Endothelial cell of umbilical vein (primary cell): Measurements from ENCODE around the gene LRRC4B. TPM values are rescaled to one million over a fixed set of nuclear protein-coding genes. Genes with fewer than 3 reads are reported as not detected.

Source experiments
- BruUV-seq: library from RNA; stranded (reverse); fragments of 400-500 nt; replicated peaks from 2 replicates; lab custom pipeline; 2021; lab: Mats Ljungman, UMichigan
- CTCF ChIA-PET: fragments of 300-600, 350-600 bp; sonication (Branson Sonifier 250); formaldehyde crosslinking; loops from one replicate; lab custom pipeline; 2021; ENCODE audit warnings: antibody characterized with exemption, inconsistent platforms; lab: Charles Lee
- POLR2A ChIA-PET: fragments of 300-600, 350-600 bp; sonication (Branson Sonifier 250); formaldehyde crosslinking; loops from one replicate; lab custom pipeline; 2021; ENCODE audit warnings: antibody characterized with exemption, inconsistent platforms; lab: Charles Lee
- DNase-seq: peaks from one replicate; pipeline ENCODE4 v3.0.0-alpha.2; 2011; ENCODE audit warnings: low read depth, low spot score
- FAIRE-seq: peaks from 2 replicates; lab custom pipeline; 2011; peaks lifted over from hg19 to GRCh38; lab: Jason Lieb, UNC
- H2AFZ ChIP-seq: 2 replicates; pipeline ENCODE4 v1.6.0; 2012; ENCODE audit warnings: low read depth, low read length, control low read depth, inconsistent platforms
- H3K27ac ChIP-seq: 2 replicates; pipeline ENCODE4 v1.5.1; 2011; ENCODE audit warnings: low read depth, mild to moderate bottlenecking, control low read depth, low read length, moderate library complexity; ENCODE audit not compliant: insufficient read depth
- H3K27me3 ChIP-seq, 2 experiments: 2 replicates each; pipeline versions ENCODE4 v1.6.0 to v1.6.1; 2011; ENCODE audit warnings: low read length in 2 of 2, mixed read lengths in 1 of 2; ENCODE audit not compliant: control insufficient read depth in 2 of 2, insufficient read depth in 2 of 2
- H3K36me3 ChIP-seq, 2 experiments: 2 replicates in 1 of 2; 3 replicates in 1 of 2; pipeline ENCODE4 v1.5.1; 2011; ENCODE audit warnings: low read length in 2 of 2, mild to moderate bottlenecking in 1 of 2, moderate library complexity in 1 of 2; ENCODE audit not compliant: control insufficient read depth in 2 of 2, insufficient read depth in 2 of 2; ENCODE audit errors: extremely low read depth in 1 of 2
- H3K4me1 ChIP-seq: 3 replicates; pipeline ENCODE4 v1.5.1; 2011; ENCODE audit warnings: mild to moderate bottlenecking, low read length; ENCODE audit not compliant: control insufficient read depth, insufficient read depth; ENCODE audit errors: extremely low read depth
- H3K4me2 ChIP-seq: 2 replicates; pipeline ENCODE4 v1.6.1; 2011; ENCODE audit warnings: low read length, control low read depth, mixed read lengths; ENCODE audit not compliant: insufficient read depth
- H3K4me3 ChIP-seq, 3 experiments: fragments of 200-600 bp in 1 of 3; sonication (generic), shearing (Covaris generic) in 1 of 3; replicated peaks in 1 of 3; 2 replicates each; pipeline ENCODE4 v1.5.1; 2011 to 2016; ENCODE audit warnings: control low read depth in 3 of 3, low read length in 3 of 3, mild to moderate bottlenecking in 2 of 3, inconsistent platforms in 1 of 3, low read depth in 1 of 3, moderate library complexity in 1 of 3; ENCODE audit not compliant: insufficient read depth in 1 of 3
- H3K79me2 ChIP-seq: 2 replicates; pipeline ENCODE4 v1.6.0; 2012; ENCODE audit warnings: low read length, inconsistent platforms; ENCODE audit not compliant: control insufficient read depth, insufficient read depth
- H3K9ac ChIP-seq: replicated peaks from 2 replicates; pipeline ENCODE3; 2011; ENCODE audit warnings: low read length, control low read depth; ENCODE audit not compliant: insufficient read depth; ENCODE audit errors: extremely low read depth
- H3K9me1 ChIP-seq: replicated peaks from 3 replicates; pipeline ENCODE4 v1.6.0; 2011; ENCODE audit warnings: mild to moderate bottlenecking, low read length; ENCODE audit not compliant: control insufficient read depth, insufficient read depth; ENCODE audit errors: extremely low read depth
- H3K9me3 ChIP-seq: replicated peaks from 2 replicates; pipeline ENCODE4 v1.5.1; 2012; ENCODE audit warnings: low read length, inconsistent platforms; ENCODE audit not compliant: control insufficient read depth, insufficient read depth
- H4K20me1 ChIP-seq: replicated peaks from 2 replicates; pipeline ENCODE3; 2011; ENCODE audit warnings: mild to moderate bottlenecking, low read length; ENCODE audit not compliant: control insufficient read depth, insufficient read depth; ENCODE audit errors: extremely low read depth
- CTCF ChIP-seq, 2 donors: IDR thresholded peaks; 1 replicate in 1 of 2; 2 replicates in 1 of 2; pipeline ENCODE4 v1.5.1; 2011; ENCODE audit warnings: low read length in 2 of 2, mild to moderate bottlenecking in 2 of 2, moderate library complexity in 2 of 2, control low read depth in 1 of 2, inconsistent platforms in 1 of 2, low read depth in 1 of 2; ENCODE audit not compliant: insufficient read depth in 1 of 2; ENCODE audit errors: extremely low read depth in 1 of 2
- EZH2 ChIP-seq: IDR thresholded peaks from 2 replicates; pipeline ENCODE4 v1.6.1; 2012; ENCODE audit warnings: borderline replicate concordance, low read depth, mild to moderate bottlenecking, moderate library complexity, low read length, inconsistent platforms; ENCODE audit not compliant: severe bottlenecking
- FOS ChIP-seq: IDR thresholded peaks from 2 replicates; pipeline ENCODE4 v1.6.1; 2011; ENCODE audit warnings: mild to moderate bottlenecking, low read length, moderate library complexity, borderline replicate concordance; ENCODE audit not compliant: insufficient read depth
- GATA2 ChIP-seq: IDR thresholded peaks from 2 replicates; pipeline ENCODE4 v1.7.0; 2011; ENCODE audit warnings: low read depth, mild to moderate bottlenecking, moderate library complexity, mixed read lengths, low read length; ENCODE audit not compliant: insufficient read length, insufficient read depth
- JUN ChIP-seq: IDR thresholded peaks from 2 replicates; pipeline ENCODE4 v1.6.1; 2011; ENCODE audit warnings: borderline replicate concordance, low read depth; ENCODE audit not compliant: insufficient read length, insufficient read depth
- MAX ChIP-seq: IDR thresholded peaks from 2 replicates; pipeline ENCODE4 v1.6.1; 2011; ENCODE audit not compliant: insufficient read depth, insufficient read length
- MYC ChIP-seq: IDR thresholded peaks from one replicate; pipeline ENCODE4 v1.6.1; 2011; ENCODE audit warnings: mild to moderate bottlenecking, low read depth, low read length
- POLR2A ChIP-seq: IDR thresholded peaks from 2 replicates; pipeline ENCODE4 v1.6.1; 2012; ENCODE audit warnings: low read depth, mild to moderate bottlenecking, control low read depth, low read length
- POLR2AphosphoS5 ChIP-seq: IDR thresholded peaks from 2 replicates; pipeline ENCODE4 v1.6.1; 2012; ENCODE audit warnings: low read depth, mild to moderate bottlenecking, control low read depth, low read length, moderate library complexity; ENCODE audit not compliant: insufficient read depth
- dilution Hi-C: fragments of 300-500 bp; cut with MboI; formaldehyde crosslinking; loops from one replicate; pipeline ENCODE4 v1.15.0; 2019; ENCODE audit warnings: low sequenced_read_pairs; ENCODE audit not compliant: extremely low pct_ligation_motif_present
- intact Hi-C: fragments of 100-400 bp; cut with micrococcal nuclease; formaldehyde crosslinking; loops from one replicate; pipeline ENCODE4 v1.10.0; 2022
- polyA plus RNA-seq, 4 experiments: library from polyadenylated mRNA; depleted of rRNA in 3 of 4; stranded (reverse) in 3 of 4; unstranded in 1 of 4; fragments of >200 nt; gene quantifications; 2 replicates each; pipeline versions ENCODE4 v1.2.1 to v1.2.3, GENCODE V29; 2011 to 2012; ENCODE audit warnings: missing spikeins in 1 of 4
- total RNA-seq: library from RNA; stranded (reverse); gene quantifications from 2 replicates; pipeline ENCODE4 v1.2.3, GENCODE V29; 2021

LRRC4B gene
- total and polyA plus RNA-seq, 2 donors (not counting 3 experiments of a cell fraction or from before 2014, with no cell fraction given): 0.08 TPM; not detected in 1

GRCh38 chr19:50557009-50557613, 11.1 kb downstream of the LRRC4B start:
- H3K4me3 ChIP-seq: no peak overlapping the region
- no peak for DNase-seq
- H3K36me3 ChIP-seq: no peaks in the 10 kb centered on the region
- POLR2A ChIA-PET: interaction anchor here (1.3 kb wide), 1 partner anchor 248 kb away, joined by 3 read pairs; no protein-coding TSS in a partner anchor
- peaks cover 0 to 3% of the 10 kb centered on the region in 2 experiments for H3K27me3 ChIP-seq
- intact Hi-C loops: no loop called here
- CTCF ChIA-PET: interaction anchor here (0.7 to 7.3 kb wide), 16 partner anchors 8 to 233 kb away, joined by 3 to 136 read pairs (median 4); partner anchors contain the start of gene ACP4
- no peak overlapping the region for H3K27ac ChIP-seq
- FAIRE-seq: no peak
- dilution Hi-C loops: no loop called here
- no peak overlapping the region for H3K4me2 ChIP-seq
- TF ChIP-seq CTCF (IDR thresholded peaks at IDR 0.05; ENCODE audit: extremely low read depth in 1 of 2, insufficient read depth in 1 of 2, low read depth in 1 of 2, low read length in 2 of 2) (no peak), POLR2AphosphoS5 (no peak), POLR2A (no peak), GATA2 (no peak), MYC (no peak), EZH2 (no peak), MAX (no peak), FOS (no peak), JUN (no peak)
- no peaks in the 10 kb centered on the region for H3K9me1 ChIP-seq
- H3K9ac ChIP-seq: no peak overlapping the region
- H2AFZ ChIP-seq: no peak overlapping the region
- BruUV-seq: no TSS peak
- no peaks in the 10 kb centered on the region for H4K20me1 ChIP-seq
- H3K4me1 ChIP-seq: peaks cover 3% of the 10 kb centered on the region
- H3K79me2 ChIP-seq: no peaks in the 10 kb centered on the region
- no peaks in the 10 kb centered on the region for H3K9me3 ChIP-seq
